WTC11 (cell line): Measurements from ENCODE around the gene EEF2KMT. TPM values are rescaled to one million over a fixed set of nuclear protein-coding genes. Genes with fewer than 3 reads are reported as not detected.

Experiments
- ATAC-seq: fragments of 200-7000 bp; cut with Tn5 transposase; 2 replicates; pipeline ENCODE4 v1.10.0; 2021; ENCODE audit warnings: mild to moderate bottlenecking, moderate library complexity
- CTCF ChIA-PET: fragments of 300-600 bp; sonication (Branson Sonifier 250); formaldehyde crosslinking; loops from one replicate; lab custom pipeline; 2021; ENCODE audit warnings: antibody characterized with exemption; lab: Charles Lee
- POLR2A ChIA-PET: fragments of 350-600 bp; sonication (Branson Sonifier 250); formaldehyde crosslinking; loops from one replicate; lab custom pipeline; 2021; ENCODE audit warnings: antibody characterized with exemption; lab: Charles Lee
- DNase-seq: peaks from one replicate; pipeline ENCODE4 v3.0.0; 2021; ENCODE audit warnings: low spot score
- H3K27ac Mint-ChIP-seq: 2 replicates; pipeline ENCODE4 v1.8.0; 2021; ENCODE audit warnings: mixed read lengths
- H3K27me3 Mint-ChIP-seq: 2 replicates; pipeline ENCODE4 v1.8.0; 2021; ENCODE audit warnings: low read depth, mild to moderate bottlenecking, moderate library complexity, mixed read lengths
- H3K36me3 Mint-ChIP-seq: 2 replicates; pipeline ENCODE4 v1.8.0; 2021; ENCODE audit warnings: mixed read lengths
- H3K4me1 Mint-ChIP-seq: 2 replicates; pipeline ENCODE4 v1.8.0; 2022; ENCODE audit warnings: mixed read lengths
- H3K4me3 Mint-ChIP-seq: 2 replicates; pipeline ENCODE4 v1.8.0; 2021; ENCODE audit warnings: mild to moderate bottlenecking, moderate library complexity, mixed read lengths
- H3K9me3 Mint-ChIP-seq: 2 replicates; pipeline ENCODE4 v1.8.0; 2021; ENCODE audit warnings: mixed read lengths
- ATF1 ChIP-seq: sonication (generic); formaldehyde crosslinking; IDR thresholded peaks from 2 replicates; pipeline ENCODE4 v1.8.1; 2023; ENCODE audit warnings: mild to moderate bottlenecking, moderate library complexity, missing genetic modification reagents
- ATF3 ChIP-seq: sonication (generic); formaldehyde crosslinking; conservative IDR thresholded peaks from 2 replicates; pipeline ENCODE4 v1.8.1; 2022; ENCODE audit warnings: mild to moderate bottlenecking, missing genetic modification reagents
- CBFB ChIP-seq: sonication (generic); formaldehyde crosslinking; IDR thresholded peaks from 2 replicates; pipeline ENCODE4 v1.8.1; 2022; ENCODE audit warnings: mild to moderate bottlenecking, low read depth, missing genetic modification reagents
- CDX4 ChIP-seq: fragments of 250-450 bp; sonication (Bioruptor Pico); IDR thresholded peaks from 2 replicates; pipeline ENCODE4 v1.9.0; 2021; ENCODE audit warnings: moderate library complexity, mild to moderate bottlenecking, inconsistent platforms, borderline replicate concordance
- CREM ChIP-seq: sonication (generic); formaldehyde crosslinking; IDR thresholded peaks from 2 replicates; pipeline ENCODE4 v1.8.1; 2022; ENCODE audit warnings: mild to moderate bottlenecking, missing genetic modification reagents, moderate library complexity
- EMX1 ChIP-seq: fragments of 250-450 bp; sonication (Bioruptor Pico); IDR thresholded peaks from 2 replicates; pipeline ENCODE4 v1.8.0; 2021; ENCODE audit warnings: mild to moderate bottlenecking
- ETV6 ChIP-seq: sonication (generic); formaldehyde crosslinking; IDR thresholded peaks from 2 replicates; pipeline ENCODE4 v1.8.1; 2022; ENCODE audit warnings: mild to moderate bottlenecking, missing genetic modification reagents
- FOXP1 ChIP-seq: sonication (generic); formaldehyde crosslinking; IDR thresholded peaks from 2 replicates; pipeline ENCODE4 v1.8.0; 2022; ENCODE audit warnings: missing genetic modification reagents, mild to moderate bottlenecking, moderate library complexity, borderline replicate concordance
- FOXP4 ChIP-seq: sonication (generic); formaldehyde crosslinking; IDR thresholded peaks from 2 replicates; pipeline ENCODE4 v1.8.0; 2022; ENCODE audit warnings: mild to moderate bottlenecking, missing genetic modification reagents
- GRHL2 ChIP-seq: fragments of 250-450 bp; sonication (Bioruptor Pico); IDR thresholded peaks from 2 replicates; pipeline ENCODE4 v1.8.0; 2022; ENCODE audit warnings: mild to moderate bottlenecking, moderate library complexity; ENCODE audit not compliant: insufficient replicate concordance, severe bottlenecking
- GTF2I ChIP-seq: fragments of 250-450 bp; sonication (Bioruptor Pico); conservative IDR thresholded peaks from 2 replicates; pipeline ENCODE4 v1.4.0; 2021; ENCODE audit warnings: mild to moderate bottlenecking
- IRF1 ChIP-seq: sonication (generic); formaldehyde crosslinking; IDR thresholded peaks from 2 replicates; pipeline ENCODE4 v1.8.0; 2023; ENCODE audit warnings: missing genetic modification reagents
- KAT7 ChIP-seq: sonication (generic); formaldehyde crosslinking; IDR thresholded peaks from 2 replicates; pipeline ENCODE4 v1.8.1; 2023; ENCODE audit warnings: missing genetic modification reagents, mild to moderate bottlenecking, borderline replicate concordance
- RORB ChIP-seq: fragments of 250-450 bp; sonication (Bioruptor Pico); IDR thresholded peaks from 2 replicates; pipeline ENCODE4 v1.9.0; 2021; ENCODE audit warnings: mild to moderate bottlenecking
- ZBTB43 ChIP-seq: sonication (generic); formaldehyde crosslinking; IDR thresholded peaks from 2 replicates; pipeline ENCODE4 v1.8.1; 2023; ENCODE audit warnings: mild to moderate bottlenecking, missing genetic modification reagents
- ZMAT4 ChIP-seq: fragments of 250-450 bp; sonication (Bioruptor Pico); IDR thresholded peaks from 2 replicates; pipeline ENCODE4 v1.9.0; 2021; ENCODE audit warnings: mild to moderate bottlenecking
- ZNF232 ChIP-seq: sonication (generic); formaldehyde crosslinking; IDR thresholded peaks from 2 replicates; pipeline ENCODE4 v1.8.0; 2022; ENCODE audit warnings: mild to moderate bottlenecking, missing genetic modification reagents
- ZNF281 ChIP-seq: sonication (generic); formaldehyde crosslinking; IDR thresholded peaks from 2 replicates; pipeline ENCODE4 v1.8.0; 2023; ENCODE audit warnings: mild to moderate bottlenecking, missing genetic modification reagents
- ZNF532 ChIP-seq: fragments of 250-450 bp; sonication (Bioruptor Pico); IDR thresholded peaks from 2 replicates; pipeline ENCODE4 v1.9.0; 2021; ENCODE audit warnings: mild to moderate bottlenecking, borderline replicate concordance
- ZNF671 ChIP-seq: fragments of 250-450 bp; sonication (Bioruptor Pico); IDR thresholded peaks from 2 replicates; pipeline ENCODE4 v1.8.0; 2021; ENCODE audit warnings: mild to moderate bottlenecking
- total RNA-seq: library from RNA; stranded (reverse); gene quantifications from 3 replicates; pipeline ENCODE4 v1.2.3, GENCODE V29; 2021

The EEF2KMT gene
- total RNA-seq, 1 experiment from 2014 or later: 19.6 TPM

- TF ChIP-seq ZNF532 (CRISPR knock-in tag) (no peak), ZNF232 (CRISPR knock-in tag) (no peak), FOXP4 (no peak), ATF3 (CRISPR knock-in tag) (no peak), EMX1 (CRISPR knock-in tag) (no peak)
- TF ChIP-seq, all 79 proteins: peak for 0
These were observed 27.7 kb downstream of the EEF2KMT start (continued) for GRCh38 chr16:5069854-5070253.

GRCh38 chr16:5069048-5069447 lies 28.5 kb downstream of the EEF2KMT start:
- no peaks in the 10 kb centered on the region for H3K9me3 Mint-ChIP-seq
- no peak for ATAC-seq
- CTCF ChIA-PET: no interaction called here

More at GRCh38 chr16:5069048-5069447, 28.5 kb downstream of the EEF2KMT start:
- Mint-ChIP-seq H3K27me3 (peaks cover 3% of the 10 kb centered on the region; the same call in 1 of the 2 replicates), H3K36me3 (no peaks in the 10 kb centered on the region), H3K27ac (no peak overlapping the region), H3K4me3 (no peak overlapping the region), H3K4me1 (peaks cover 12% of the 10 kb centered on the region)
- POLR2A ChIA-PET: no interaction called here
- TF ChIP-seq CDX4 (CRISPR knock-in tag) (no peak), CREM (CRISPR knock-in tag) (no peak), ZNF671 (no peak), ZNF281 (CRISPR knock-in tag) (no peak), IRF1 (CRISPR knock-in tag) (no peak), ATF1 (CRISPR knock-in tag) (no peak), ZBTB43 (CRISPR knock-in tag) (no peak), KAT7 (CRISPR knock-in tag) (no peak), CBFB (CRISPR knock-in tag) (no peak), ZMAT4 (CRISPR knock-in tag) (no peak), ETV6 (CRISPR knock-in tag) (no peak), RORB (CRISPR knock-in tag) (no peak), GRHL2 (CRISPR knock-in tag) (no peak), FOXP1 (CRISPR knock-in tag) (no peak), GTF2I (no peak)
- TF ChIP-seq, all 79 proteins: peak for 0
- DNase-seq: no peak
